Activated CD4-positive, alpha-beta T cell treated with anti-CD3 and anti-CD28 coated beads, Interleukin-2, amount 10 ng/mL, durations not matched to agents 24 days and 14 days (primary cell): ENCODE results near the gene ADAMTS18. TPM values are rescaled to one million over a fixed set of nuclear protein-coding genes. Genes with fewer than 3 reads are reported as not detected.
A peak's percentile ranks its signal among the peaks of the same experiment; 100 is the strongest.

Source experiments
- DNase-seq: peaks from one replicate; pipeline ENCODE4 v3.0.0; 2022
- H3K27ac Mint-ChIP-seq: one replicate; pipeline ENCODE4 v1.8.0; 2022; ENCODE audit warnings: mild to moderate bottlenecking, mixed read lengths
- H3K27me3 Mint-ChIP-seq: one replicate; pipeline ENCODE4 v1.8.0; 2022; ENCODE audit warnings: mixed read lengths
- H3K36me3 Mint-ChIP-seq: one replicate; pipeline ENCODE4 v1.8.0; 2022; ENCODE audit warnings: low read depth, mild to moderate bottlenecking, mixed read lengths
- H3K4me1 Mint-ChIP-seq: one replicate; pipeline ENCODE4 v1.8.0; 2021; ENCODE audit warnings: mixed read lengths
- H3K4me3 Mint-ChIP-seq: one replicate; pipeline ENCODE4 v1.8.0; 2022; ENCODE audit warnings: mild to moderate bottlenecking, moderate library complexity, mixed read lengths
- H3K9me3 Mint-ChIP-seq: one replicate; pipeline ENCODE4 v1.8.0; 2021; ENCODE audit warnings: mixed read lengths
- intact Hi-C: fragments of 100-400 bp; cut with micrococcal nuclease; formaldehyde crosslinking; loops from one replicate; pipeline ENCODE4 v1.15.1; 2023
- total RNA-seq: library from RNA; stranded (reverse); gene quantifications from 2 replicates; pipeline ENCODE4 v1.2.3, GENCODE V29; 2022

The ADAMTS18 gene
- total RNA-seq, 1 donor from 2014 or later: not detected

DNA sequence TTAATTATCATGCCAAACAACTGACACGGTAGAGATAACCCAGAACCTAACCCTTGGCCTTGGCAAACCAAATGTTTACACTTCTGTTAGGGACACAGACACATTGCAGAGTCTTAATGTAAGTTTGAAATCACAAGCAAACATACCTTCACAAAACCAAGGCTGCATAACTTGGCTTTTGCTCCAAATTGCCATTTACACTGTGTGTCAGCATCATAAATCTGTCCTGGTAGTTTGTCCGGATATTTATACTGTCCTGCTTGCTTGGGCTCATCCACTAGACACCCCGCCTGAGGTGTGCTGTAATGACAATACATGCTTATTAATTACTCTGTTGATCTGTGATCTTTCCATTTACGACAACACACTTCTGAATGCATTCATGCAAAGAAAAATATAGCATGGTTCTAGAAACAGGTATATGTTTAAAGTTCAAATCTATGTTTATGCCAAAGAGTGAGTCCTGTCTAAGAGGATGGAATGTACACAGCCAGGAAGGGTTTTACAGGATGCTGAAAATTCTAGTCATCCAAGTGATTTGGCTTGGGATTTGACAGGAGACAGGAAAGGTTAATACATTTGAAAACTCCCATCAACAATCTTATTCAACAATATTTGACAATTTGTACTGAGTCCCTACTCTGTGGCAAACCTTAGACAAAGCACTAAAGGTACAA, 81.1 kb downstream of the ADAMTS18 start:
- Mint-ChIP-seq H3K27ac (no peak overlapping the region), H3K4me3 (no peak overlapping the region), H3K4me1 (no peaks in the 10 kb centered on the region), H3K36me3 (no peaks in the 10 kb centered on the region), H3K27me3 (peaks cover 5% of the 10 kb centered on the region), H3K9me3 (no peaks in the 10 kb centered on the region)
- intact Hi-C loops: no loop called here
- DNase-seq: no peak

DNA sequence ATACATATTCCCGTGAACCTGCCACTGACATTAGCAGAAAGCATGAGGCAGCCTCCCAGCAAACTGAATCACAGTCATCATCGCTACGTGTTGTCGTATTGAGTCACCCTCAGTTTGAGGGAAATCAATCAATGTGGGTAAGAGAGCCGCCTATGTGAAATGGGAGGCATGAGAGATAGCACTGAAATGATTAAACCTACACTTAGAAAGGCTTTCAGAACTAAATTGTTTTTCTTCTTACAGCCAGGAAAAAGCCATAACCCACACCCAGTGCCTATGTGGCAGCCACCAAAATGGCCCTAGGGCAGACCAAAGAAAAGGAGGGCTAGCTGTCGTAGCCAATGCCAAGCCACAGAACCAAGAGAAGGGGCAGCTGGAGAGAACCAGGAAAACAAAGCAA, 90.5 kb downstream of the ADAMTS18 start:
- Mint-ChIP-seq H3K9me3 (no peaks in the 10 kb centered on the region), H3K4me1 (no peaks in the 10 kb centered on the region), H3K36me3 (no peaks in the 10 kb centered on the region), H3K4me3 (no peak overlapping the region), H3K27ac (no peak overlapping the region), H3K27me3 (peaks cover 6% of the 10 kb centered on the region)
- DNase-seq: no peak
- intact Hi-C loops: no loop called here

DNA sequence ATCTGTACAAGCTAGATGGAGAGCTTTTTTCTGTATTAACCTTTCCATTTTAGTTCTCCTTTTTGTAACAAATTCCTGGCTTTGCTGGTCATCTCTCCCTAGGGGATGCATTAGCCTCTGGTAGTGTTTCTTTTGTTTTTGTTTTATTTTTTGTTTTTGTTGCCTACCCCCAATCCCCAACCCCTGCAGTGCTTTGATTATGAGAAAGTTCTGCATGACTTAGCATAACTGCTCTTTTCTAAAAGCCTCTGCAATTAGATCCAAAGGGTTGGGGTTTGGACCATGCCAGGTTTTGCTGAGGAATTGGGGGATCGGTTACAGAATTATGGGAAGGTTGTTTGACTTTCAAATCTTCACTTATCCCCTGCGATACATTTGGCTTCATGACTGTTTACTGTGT, 98.2 kb downstream of the ADAMTS18 start:
- Mint-ChIP-seq H3K9me3 (no peaks in the 10 kb centered on the region), H3K4me1 (no peaks in the 10 kb centered on the region), H3K27me3 (no peaks in the 10 kb centered on the region), H3K36me3 (no peaks in the 10 kb centered on the region), H3K4me3 (no peak overlapping the region), H3K27ac (no peak overlapping the region)
- intact Hi-C loops: no loop called here
- DNase-seq: no peak

DNA sequence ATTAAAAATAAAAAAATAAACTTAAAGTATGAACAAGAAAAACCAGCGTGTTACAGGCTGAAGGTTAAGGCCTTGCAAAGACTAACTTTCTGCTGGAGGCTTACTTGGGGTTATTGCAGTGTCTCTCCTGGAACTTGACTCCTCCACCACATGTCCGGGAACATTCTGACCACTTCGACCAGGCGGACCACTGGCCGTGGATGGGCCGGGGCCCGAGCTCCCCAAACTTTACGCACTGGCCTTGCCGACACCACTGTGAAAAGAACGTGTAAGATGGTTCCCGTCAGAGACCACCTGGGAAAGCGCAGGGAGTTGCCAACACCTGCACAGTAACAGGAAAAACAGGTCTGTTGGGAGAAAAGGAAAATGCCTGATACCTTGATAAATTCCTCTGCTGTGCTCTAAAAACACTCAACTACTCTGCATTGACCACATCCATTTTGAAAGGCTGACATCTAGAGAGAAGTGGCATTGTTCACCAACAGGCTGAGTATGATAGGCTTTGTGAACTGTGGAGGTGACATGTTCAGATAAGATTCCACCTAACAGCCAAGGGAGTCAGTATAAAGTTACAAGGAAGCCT, 99.1 kb downstream of the ADAMTS18 start:
- no peak for DNase-seq
- H3K4me1 Mint-ChIP-seq: peaks cover under 1% of the 10 kb centered on the region
- no peaks in the 10 kb centered on the region for H3K36me3 Mint-ChIP-seq
- no peak overlapping the region for H3K4me3 Mint-ChIP-seq
- no peak overlapping the region for H3K27ac Mint-ChIP-seq
- H3K9me3 Mint-ChIP-seq: no peaks in the 10 kb centered on the region
- intact Hi-C loops: no loop called here
- H3K27me3 Mint-ChIP-seq: no peaks in the 10 kb centered on the region

DNA sequence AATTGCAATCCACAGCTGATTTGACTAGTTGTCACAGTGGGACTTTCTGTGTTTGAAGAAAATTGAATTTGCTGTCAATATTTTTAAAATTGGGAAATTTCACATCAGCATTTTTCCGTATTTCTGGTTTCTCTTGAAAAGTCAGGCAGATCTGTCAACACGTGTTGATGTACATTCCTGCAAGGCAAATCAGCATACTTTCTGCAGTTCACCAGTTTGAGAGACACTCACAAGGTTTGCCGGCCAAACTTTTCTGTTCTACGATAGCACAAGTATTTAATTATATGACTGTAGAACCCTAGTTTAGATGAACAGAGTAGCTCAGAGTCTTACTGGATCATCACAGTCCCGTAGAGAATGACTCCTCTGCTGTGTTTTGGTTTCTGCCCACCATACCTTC, 102.0 kb downstream of the ADAMTS18 start:
- H3K4me1 Mint-ChIP-seq: peaks cover 4% of the 10 kb centered on the region
- no peak overlapping the region for H3K4me3 Mint-ChIP-seq
- no peak overlapping the region for H3K27ac Mint-ChIP-seq
- no peaks in the 10 kb centered on the region for H3K36me3 Mint-ChIP-seq
- no peaks in the 10 kb centered on the region for H3K9me3 Mint-ChIP-seq
- no peak for DNase-seq
- intact Hi-C loops: no loop called here
- no peaks in the 10 kb centered on the region for H3K27me3 Mint-ChIP-seq

DNA sequence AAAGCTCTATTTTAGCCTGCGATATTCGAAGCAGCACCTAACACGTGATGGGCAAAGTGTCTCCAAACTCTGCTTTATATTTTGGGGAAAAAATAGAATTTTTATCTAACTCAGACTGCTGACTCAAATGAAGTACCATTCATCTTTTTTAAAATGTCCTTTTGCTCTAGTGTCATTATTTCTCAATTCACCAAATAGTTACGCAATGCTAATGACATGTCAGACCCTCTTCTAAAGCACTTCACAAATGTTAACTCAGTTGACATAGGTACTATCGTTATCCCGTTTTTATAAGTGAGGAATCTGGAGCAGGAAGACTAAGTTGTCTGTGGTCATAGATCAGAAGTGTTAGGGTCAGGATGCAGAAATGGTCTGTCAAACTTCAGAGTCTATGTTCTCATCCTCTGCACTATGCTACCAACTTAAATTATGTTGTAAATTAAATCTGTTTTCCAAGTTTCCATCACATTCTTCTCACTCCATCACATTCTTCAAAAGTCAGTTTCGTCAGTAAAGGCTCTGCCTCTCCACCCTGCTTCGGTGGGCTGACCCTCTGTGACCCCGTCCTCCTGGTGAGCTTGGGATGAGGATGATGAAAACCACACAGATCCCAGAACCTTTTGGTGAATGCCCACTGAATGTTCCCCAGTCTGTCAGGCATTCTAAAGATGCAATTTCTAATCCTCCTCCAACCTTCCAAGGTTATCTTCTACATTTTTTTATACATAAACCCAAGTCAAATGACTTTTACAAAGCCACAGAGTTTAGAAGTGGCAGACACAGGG, 102.8 kb downstream of the ADAMTS18 start:
- Mint-ChIP-seq H3K27me3 (no peaks in the 10 kb centered on the region), H3K4me1 (peaks cover 7% of the 10 kb centered on the region), H3K9me3 (no peaks in the 10 kb centered on the region), H3K36me3 (no peaks in the 10 kb centered on the region), H3K27ac (no peak overlapping the region), H3K4me3 (no peak overlapping the region)
- intact Hi-C loops: no loop called here
- no peak for DNase-seq

DNA sequence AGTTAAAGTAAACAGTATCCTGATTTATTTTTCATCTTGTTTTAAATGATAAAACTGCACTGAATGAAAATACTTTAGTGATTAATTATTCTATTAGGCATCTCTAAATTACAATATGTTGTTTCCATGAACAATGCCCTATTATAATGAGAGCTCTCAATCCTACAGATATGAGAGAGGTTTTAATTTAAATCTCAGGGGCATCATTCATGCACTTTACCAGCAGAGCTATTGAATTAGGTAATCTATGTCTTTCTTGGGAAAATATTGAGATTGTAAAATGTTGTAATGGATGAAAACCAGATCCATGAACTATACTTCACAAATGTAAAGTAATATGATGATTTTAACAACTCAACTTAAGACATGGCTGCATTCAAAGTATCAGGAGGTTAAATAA, 103.8 kb downstream of the ADAMTS18 start:
- no peaks in the 10 kb centered on the region for H3K36me3 Mint-ChIP-seq
- DNase-seq: no peak
- no peaks in the 10 kb centered on the region for H3K9me3 Mint-ChIP-seq
- peaks cover 7% of the 10 kb centered on the region for H3K4me1 Mint-ChIP-seq
- no peak overlapping the region for H3K27ac Mint-ChIP-seq
- intact Hi-C loops: no loop called here
- no peaks in the 10 kb centered on the region for H3K27me3 Mint-ChIP-seq
- no peak overlapping the region for H3K4me3 Mint-ChIP-seq

DNA sequence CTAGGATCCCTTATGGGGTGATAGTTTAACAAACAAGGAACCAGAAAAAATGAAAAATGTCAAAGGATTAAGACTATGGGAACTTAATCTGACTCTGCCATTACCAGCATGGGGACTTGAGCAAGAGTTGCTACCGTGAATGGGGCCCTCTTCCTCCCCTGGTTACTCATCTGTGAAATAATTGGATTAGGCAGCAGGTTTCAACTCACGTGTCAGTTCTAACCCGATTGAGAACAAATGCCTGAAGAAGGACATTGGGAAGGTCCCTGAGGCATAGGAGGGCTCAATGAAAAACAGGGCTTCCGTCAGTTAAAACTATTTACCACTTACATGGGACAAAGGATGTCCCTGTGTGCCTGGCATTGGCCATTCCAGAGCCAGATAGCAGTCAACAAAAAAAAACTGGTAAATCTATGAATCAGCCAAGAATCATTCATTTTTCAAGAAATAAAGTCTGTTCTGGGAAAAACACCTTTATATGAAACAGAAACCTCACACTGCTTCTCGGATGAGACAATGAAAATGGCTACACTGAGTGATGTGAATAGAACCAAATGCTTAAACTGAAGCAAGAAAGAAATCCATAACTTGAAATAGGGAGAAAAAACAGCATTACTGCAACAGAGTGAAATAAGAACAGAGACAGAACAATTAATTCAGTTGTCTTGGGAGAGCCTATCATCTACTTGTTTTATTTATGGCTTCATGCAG, 104.3 kb downstream of the ADAMTS18 start:
- intact Hi-C loops: loop anchor here (1.0 kb wide), 1 partner anchor 22 kb away; no protein-coding TSS in a partner anchor
- Mint-ChIP-seq H3K9me3 (peaks cover under 1% of the 10 kb centered on the region), H3K27ac (peak overlapping the region; percentile 48), H3K36me3 (no peaks in the 10 kb centered on the region), H3K27me3 (no peaks in the 10 kb centered on the region), H3K4me3 (no peak overlapping the region), H3K4me1 (peaks cover 7% of the 10 kb centered on the region)
- DNase-seq: no peak

DNA sequence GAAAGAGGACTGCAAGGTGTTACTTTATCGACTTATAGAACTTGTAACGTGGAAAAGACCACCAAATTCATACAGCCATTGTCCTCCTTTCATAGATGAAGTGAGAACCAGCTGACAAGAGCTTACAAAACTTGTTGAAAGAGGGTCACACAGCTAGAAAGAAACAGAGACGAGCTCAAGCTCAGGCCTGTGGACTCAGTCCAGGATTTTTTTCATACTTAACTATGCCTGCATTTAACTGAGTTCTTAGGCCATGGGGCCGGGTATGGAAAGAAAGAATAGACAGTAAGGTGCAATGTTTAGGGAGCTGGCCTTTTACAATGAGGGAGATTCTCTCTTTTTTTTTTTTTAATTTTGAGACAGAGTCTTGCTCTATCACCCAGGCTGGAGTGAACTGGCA, 106.1 kb downstream of the ADAMTS18 start:
- H3K4me1 Mint-ChIP-seq: peaks cover 12% of the 10 kb centered on the region
- no peaks in the 10 kb centered on the region for H3K36me3 Mint-ChIP-seq
- H3K27me3 Mint-ChIP-seq: no peaks in the 10 kb centered on the region
- intact Hi-C loops: no loop called here
- H3K4me3 Mint-ChIP-seq: no peak overlapping the region
- H3K9me3 Mint-ChIP-seq: peaks cover 3% of the 10 kb centered on the region
- DNase-seq: no peak
- no peak overlapping the region for H3K27ac Mint-ChIP-seq

DNA sequence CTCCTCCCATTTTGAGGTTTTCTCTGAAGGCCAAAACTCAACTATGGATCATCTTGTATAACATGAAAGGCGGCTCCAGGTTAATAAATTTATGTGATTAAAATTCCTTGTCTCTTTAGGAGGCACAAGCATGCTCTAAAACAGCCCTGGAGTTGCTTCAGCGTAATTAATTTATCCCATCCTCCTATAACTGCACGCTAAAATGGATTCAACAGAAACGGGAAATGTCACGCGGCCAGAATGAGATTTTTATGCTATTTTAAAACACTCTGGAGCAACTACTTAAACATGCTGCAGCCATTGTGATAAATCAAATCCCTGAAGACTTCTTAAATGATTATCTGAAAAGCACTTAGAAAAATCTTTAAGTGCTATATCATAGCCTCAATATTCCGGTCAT, 106.6 kb downstream of the ADAMTS18 start:
- no peaks in the 10 kb centered on the region for H3K27me3 Mint-ChIP-seq
- intact Hi-C loops: no loop called here

DNA sequence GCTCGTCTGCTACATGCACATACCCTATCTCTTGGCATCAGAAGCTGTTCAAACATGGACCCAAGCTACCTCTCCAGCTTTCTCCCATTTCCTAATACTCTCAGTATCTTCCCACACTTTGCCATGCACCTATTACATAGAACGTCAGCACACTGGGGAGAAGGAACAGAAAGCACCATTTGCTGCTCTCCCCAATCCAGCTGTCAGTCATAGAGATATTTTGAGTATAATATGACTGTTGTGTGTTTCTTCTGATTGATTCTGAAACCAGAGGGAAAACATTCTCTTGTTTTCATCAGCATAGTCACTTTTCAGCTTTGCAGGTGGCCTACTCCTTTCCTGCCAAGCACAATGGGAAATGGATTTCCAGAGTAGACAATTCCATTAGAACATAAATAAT, 107.1 kb downstream of the ADAMTS18 start:
- Mint-ChIP-seq H3K9me3 (peaks cover 3% of the 10 kb centered on the region), H3K4me1 (peaks cover 12% of the 10 kb centered on the region), H3K27ac (no peak overlapping the region), H3K36me3 (no peaks in the 10 kb centered on the region), H3K4me3 (no peak overlapping the region), H3K27me3 (no peaks in the 10 kb centered on the region)
- intact Hi-C loops: no loop called here
- no peak for DNase-seq

More for the DNA sequence above, 106.6 kb downstream of the ADAMTS18 start:
- Mint-ChIP-seq H3K9me3 (peaks cover 3% of the 10 kb centered on the region), H3K4me1 (peaks cover 12% of the 10 kb centered on the region), H3K36me3 (no peaks in the 10 kb centered on the region), H3K4me3 (no peak overlapping the region), H3K27ac (no peak overlapping the region)
- no peak for DNase-seq

DNA sequence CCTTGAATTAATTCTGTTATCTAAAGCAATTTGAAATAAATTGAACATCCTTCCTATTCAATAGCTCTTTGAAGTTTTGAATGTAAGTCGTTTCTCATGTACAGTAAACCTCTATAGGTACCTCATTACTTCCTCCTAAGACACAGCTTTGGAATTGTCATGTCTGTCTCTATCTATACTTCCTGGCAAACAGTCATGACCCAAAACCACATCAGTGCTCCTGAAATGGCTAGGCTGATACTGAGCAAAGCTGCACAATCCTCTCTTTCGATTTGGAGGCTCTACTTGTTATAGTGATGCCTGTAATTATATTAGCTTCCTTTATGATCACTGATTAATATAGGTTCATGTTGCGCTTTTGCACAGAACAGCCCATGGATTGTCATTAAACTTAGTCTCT, 110.1 kb downstream of the ADAMTS18 start:
- H3K27ac Mint-ChIP-seq: no peak overlapping the region
- no peaks in the 10 kb centered on the region for H3K36me3 Mint-ChIP-seq
- peaks cover 8% of the 10 kb centered on the region for H3K4me1 Mint-ChIP-seq
- intact Hi-C loops: no loop called here
- no peak overlapping the region for H3K4me3 Mint-ChIP-seq
- no peaks in the 10 kb centered on the region for H3K27me3 Mint-ChIP-seq
- DNase-seq: no peak
- H3K9me3 Mint-ChIP-seq: peaks cover 3% of the 10 kb centered on the region

DNA sequence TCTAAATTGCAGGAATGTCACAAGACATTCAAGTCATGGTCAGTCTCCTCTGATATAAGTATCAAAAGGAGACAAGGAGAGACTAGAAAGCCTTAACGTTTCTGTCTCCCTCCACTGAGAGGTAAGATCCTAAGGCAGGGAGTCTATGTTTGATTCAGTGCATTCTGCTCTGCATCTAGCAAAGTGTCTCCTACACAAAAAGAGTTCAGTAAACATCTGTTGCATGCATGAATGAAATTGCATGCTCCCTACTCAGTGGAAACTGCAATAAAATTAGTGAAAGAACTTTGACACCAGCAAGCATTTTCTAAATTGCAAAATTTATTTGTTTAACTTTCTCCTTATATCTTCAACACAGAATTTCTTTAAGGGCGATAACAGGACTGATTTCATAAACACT, 111.1 kb downstream of the ADAMTS18 start:
- Mint-ChIP-seq H3K4me3 (no peak overlapping the region), H3K27me3 (no peaks in the 10 kb centered on the region), H3K4me1 (peaks cover 8% of the 10 kb centered on the region), H3K27ac (no peak overlapping the region), H3K9me3 (peaks cover 3% of the 10 kb centered on the region), H3K36me3 (no peaks in the 10 kb centered on the region)
- no peak for DNase-seq
- intact Hi-C loops: no loop called here

DNA sequence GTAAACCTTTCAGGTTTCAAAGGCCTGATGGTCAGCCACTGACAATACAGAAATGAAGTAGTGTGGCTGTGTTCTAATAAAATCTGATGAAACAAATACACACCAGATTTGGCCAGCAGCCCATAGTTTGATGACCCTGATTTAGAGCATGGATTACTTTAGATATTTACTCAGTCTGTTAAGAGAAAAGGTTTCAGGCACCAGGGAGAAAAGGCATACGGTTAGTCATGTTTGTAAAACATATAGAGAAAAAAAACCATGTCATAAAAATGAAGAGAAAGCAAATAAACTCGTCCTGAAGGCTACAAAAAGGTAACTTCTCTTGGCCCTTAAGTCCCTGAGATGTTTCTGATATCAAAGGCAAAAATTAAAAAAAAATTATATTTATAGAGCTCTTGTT, 112.1 kb downstream of the ADAMTS18 start:
- H3K27ac Mint-ChIP-seq: no peak overlapping the region
- H3K27me3 Mint-ChIP-seq: no peaks in the 10 kb centered on the region
- no peaks in the 10 kb centered on the region for H3K36me3 Mint-ChIP-seq
- no peak overlapping the region for H3K4me3 Mint-ChIP-seq
- no peak for DNase-seq
- peaks cover 8% of the 10 kb centered on the region for H3K4me1 Mint-ChIP-seq
- peaks cover 3% of the 10 kb centered on the region for H3K9me3 Mint-ChIP-seq
- intact Hi-C loops: no loop called here
